Midbrain (tissue), 1 donor: Measurements from ENCODE around the gene CARD19.

Source experiments
- DNase-seq: peaks from one replicate; lab custom pipeline; 2025; lab: John Stamatoyannopoulos, UW

The CARD19 gene, protein sequence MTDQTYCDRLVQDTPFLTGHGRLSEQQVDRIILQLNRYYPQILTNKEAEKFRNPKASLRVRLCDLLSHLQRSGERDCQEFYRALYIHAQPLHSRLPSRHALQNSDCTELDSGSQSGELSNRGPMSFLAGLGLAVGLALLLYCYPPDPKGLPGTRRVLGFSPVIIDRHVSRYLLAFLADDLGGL

DNA sequence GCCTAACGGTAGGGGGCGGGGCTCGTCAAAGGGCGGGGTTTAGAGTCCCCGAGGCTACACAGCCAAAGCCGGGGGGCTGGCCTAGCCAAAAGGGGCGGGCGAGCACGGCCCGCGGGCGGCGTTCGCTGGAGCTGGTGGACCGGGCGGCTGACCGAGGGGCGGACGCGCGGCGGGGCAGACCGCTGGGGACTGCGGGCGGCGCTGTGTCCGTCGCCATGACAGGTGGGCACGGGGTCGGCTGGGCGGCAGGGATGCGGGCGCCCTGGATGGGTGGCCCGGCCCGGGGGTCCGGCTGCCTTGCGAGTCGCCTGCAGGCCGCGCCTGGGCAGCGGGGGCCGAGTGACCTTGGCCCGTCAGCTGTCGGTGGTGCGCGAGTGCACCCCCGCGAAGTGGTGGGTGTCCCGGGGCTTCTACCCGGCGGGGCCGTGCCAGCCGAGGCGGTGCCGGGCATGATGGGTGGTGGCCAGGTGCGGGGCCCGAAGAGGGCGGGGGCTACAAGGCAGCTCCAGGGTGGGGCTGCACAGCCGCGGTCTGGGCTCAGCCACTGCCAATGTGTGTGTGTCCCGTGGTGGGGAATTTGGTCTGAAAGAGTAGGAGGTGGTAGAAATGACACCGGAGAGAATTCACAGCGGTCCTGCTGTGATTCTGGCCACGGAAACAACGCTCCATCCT lies at the start of gene CARD19:
CARD19 (plus strand) TSS at position 87 of the 672 bp plus-strand sequence; CDS start at position 216, 129 bp downstream.
- peak; percentile 34 for DNase-seq

DNA sequence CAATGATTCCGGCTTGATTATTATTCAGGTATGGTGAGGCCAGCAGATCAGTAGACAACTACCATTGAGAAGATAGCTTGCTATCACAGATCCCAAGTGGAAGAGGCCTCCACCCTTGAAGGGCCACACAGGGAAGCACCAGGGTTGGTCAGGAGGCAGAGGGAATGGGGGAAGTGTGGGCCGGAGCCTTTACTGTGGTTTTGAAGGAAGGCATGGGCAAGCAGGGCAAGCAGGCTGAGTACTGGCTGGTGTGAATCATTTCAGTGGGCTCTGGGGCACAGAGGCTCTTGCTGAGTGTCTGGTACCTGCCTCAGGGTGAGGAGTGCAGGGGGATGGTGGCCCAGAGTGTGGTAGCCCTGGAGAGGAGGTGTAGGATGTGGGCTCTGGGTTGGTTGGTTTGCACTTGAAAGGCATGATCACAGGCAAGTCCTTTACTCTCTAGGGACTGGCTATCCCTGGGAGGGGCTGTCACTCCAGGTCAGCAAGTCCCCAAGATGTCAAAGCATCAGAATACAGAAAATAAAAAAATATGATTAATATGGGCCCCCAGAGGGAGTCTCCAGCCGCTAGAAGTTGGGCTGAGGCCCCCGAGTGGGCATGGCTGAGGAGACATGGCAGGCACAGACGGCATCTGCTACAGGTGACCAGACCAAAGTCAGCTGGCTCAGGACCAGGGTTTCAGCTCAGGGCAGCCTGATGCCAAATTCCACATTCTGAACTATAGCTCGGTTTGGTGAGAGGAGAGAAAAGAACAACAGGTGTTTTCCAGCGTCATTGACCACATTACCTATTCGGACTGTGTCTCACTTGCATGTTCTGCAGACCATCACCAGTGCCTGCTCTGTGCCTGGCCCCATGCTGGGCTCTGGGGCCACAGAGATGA lies 47.2 kb upstream of the CARD19 start:
- DNase-seq, result no peak

DNA sequence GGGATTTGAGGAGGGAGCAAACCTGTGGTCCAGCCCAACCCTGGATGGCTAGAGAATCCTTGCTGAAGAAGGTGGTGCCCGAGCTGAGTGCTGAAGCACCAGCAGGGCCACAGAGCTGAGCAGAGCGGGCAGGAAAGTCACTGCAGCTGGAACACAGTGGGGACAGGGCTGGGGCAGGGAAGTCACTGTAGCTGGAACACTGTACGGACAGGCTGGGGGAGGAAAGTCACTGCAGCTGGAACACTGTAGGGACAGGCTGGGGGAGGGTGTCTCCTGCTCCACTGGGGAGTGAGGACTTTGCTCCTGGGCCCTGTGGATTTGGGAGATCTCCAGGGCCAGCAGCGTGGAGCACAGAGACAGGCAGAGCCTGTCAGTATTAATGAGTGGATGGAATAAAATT lies 46.5 kb upstream of the CARD19 start:
- no peak for DNase-seq

DNA sequence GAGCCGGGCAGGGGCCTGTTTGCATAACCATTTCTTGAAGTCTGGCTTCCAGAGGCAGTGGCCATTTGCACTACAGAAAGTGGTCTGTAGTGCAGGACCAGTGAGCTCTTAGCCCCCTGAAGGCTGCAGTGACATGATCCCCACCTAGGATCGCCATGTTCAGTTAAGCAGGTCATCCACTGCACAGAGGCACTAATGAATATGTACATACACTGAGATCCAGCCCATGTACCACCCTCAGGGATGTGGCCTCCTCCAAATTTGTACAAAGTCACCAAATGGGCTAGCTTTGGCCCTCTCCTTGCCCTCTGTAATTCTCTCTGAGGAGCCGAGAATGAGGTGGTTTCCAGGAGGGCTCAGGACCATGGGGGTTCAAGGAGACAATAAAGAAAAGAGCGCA lies 45.8 kb upstream of the CARD19 start:
- no peak for DNase-seq

DNA sequence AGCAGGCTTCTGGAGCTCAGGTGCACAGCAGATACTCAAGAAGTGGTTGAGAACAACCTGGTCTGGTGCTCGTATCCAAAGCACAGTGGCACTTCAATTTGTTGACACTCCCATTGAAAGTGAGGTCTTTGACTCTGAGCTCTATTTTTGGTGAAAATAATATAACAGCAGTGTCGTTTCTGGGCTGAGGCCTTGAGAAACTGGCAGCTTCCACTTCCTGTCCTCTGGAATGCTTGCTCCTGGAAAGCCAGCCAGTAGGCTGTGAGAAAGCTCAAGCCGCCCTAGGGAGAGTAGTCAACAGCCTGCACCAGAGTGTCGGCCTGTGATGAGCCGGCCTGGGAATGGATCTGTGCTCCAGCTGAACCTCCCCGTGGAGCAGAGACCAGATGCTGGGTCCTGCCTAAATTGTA lies 44.3 kb upstream of the CARD19 start:
- no peak for DNase-seq

DNA sequence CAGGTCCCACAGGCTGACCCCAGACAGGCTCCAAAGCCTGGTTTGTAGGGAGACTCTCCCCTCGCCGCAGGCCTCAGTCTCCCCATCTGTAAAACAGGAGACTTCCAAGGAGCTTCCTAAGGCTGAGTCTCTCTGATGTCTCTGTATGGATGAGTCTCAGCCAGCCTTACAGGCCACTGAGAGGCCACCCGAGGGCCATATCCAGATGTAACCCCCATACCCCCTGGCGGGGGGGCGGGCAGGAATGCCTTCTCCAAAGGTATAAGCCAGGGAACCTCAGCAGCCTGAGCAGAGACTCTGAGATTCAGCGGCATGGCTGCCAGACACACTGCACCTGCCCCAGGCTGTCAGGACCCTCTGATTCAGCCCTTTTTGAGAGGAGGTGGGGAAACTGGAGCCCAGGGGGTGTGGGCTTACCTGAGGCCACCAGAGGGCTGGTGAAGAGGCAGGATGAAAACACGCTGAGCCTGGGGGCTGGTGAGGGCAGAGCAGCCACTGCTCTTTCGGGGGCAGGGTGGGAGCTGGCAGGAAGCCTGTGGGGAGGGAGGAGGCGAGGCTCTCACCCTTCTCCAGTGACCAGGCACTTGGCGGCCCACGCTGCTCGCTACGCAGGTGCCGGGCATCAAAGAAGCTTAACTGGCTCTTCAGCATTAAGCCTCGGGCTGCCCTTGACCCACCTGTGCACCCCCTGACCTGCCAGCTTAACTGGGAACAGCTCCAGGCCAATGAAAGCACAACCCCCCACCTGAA lies 43.1 kb upstream of the CARD19 start:
- no peak for DNase-seq

DNA sequence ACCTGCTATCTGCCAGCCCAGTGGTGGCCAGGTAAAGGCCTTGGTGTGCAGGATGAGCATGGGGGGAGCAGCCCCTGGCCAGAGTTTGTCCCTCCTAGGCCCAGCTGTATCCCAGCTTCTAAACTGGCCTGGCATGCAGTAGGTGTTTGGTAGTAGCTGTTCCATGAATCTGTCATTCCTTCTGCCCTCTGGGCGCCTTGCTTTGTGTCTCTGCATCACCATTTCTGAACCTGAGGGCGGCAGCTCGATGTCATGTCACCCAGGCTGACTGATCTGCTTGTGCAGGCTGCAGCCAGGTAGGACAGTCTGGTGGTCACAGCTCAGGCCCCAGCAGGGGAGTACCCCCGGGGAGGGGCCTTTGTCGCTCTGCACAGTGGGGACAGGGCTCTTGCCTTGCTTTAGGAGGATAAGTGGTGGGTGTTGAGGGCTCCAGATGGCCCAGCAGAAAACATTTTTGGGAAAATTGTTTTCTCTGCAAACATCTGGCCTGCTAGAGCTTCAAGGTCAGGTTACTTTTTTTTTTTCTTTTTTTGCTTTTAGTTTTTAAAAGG lies 42.2 kb upstream of the CARD19 start:
- DNase-seq, result no peak

DNA sequence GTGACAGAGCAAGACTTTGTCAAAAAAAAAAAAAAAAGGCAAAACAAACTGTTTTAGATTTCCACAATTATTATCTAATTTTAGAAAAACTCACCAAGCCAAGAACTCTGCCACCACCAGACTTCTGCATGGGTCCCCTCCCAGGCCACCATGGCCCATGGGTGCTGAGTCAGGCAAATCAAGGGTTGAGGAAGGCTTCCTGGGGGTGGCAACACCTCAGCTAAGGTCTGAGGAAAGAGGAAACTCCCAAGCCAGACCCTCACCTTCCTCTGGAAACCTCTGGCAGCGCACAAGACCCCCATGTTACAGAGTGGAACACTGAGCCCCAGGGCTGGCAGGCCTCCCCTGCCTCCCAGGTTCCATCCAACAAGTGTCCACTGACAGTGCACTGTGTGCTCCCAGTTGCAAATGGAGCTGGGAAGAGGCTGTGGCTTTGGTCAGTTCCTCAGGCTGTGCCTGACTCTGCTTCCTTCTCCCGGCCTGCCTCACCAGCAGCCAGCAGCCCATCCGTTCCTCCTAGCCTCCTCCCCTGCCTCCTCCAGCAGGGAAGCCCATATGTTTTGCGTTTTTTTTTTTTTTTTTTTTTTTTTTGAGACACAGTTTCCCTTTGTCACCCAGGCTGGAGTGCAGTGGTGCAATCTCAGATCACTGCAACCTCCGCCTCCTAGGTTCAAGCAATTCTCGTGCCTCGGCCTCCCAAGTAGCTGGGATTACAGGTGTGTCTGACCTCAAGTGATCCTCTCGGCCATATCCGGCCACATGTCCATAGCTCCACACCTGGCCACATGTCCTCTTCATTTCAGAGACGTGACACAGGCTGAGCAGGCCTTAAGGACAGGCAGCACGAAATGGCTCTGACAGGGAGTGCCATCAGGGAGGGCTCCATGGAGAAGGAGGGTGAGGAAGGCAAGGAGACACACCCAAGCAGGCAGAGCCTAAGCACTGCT lies 41.0 kb upstream of the CARD19 start:
- DNase-seq, result no peak

DNA sequence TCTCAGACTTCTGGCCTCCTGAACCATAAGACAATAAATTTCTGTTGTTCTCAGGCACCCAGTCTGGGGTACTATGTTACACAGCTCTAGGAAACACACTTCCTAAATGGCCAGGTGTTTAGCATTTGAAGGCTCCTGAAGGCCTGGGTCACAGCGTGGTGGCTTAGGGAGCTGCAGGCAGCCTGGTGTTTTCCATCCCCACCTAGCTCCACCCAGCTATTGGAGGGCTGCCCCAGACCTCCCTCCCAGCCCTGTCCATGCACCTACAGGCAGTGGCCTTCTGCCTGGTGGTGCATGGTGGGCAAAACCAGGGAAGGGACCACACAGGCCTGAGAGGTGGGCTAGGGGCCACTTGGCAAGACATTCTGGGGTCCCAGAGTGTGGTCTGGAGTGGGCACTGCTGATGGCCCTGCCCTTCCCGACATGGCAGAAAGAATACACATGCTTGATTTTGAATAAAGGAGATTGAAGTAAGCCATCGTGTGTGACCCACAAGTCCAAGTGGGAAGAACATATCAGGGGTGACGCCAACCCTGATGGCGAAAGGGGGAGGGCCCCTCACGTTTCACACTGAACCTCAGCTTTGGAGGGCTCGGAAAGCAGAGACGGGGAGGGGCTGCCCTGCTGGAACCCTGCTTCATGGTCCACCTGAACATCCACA lies 38.8 kb upstream of the CARD19 start:
- no peak for DNase-seq

DNA sequence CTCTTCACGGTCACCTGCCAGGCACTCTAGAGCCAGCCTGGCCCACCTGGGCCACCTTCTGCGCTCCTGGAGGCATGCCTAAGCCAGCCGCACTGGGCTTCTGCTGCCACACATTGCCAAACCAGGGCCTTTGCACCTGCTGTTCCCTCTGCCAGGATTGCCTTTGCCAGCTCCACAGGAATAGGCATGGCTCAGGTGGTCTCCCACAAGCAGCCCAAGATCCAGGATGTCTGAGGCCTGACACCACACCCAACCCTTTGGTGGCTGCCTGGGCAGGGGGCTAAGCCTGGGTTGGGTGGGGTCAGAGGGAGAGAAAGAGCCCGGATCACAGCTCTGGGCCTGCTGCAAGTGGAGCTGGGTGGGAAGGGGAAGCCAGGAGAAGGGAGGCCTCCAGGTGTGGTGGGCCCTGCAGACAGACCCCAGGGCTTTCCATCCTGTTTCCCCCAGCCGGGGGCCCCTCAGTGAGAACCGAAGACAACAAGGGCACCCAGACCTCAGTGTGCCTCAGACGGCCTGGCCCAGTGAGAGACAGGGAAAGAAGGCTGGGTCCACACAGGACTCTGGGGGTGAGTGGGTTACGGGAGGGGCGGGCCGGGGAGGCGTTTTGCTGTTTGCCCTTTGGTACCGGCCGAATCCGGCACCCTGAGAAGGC lies 38.2 kb upstream of the CARD19 start:
- DNase-seq, result no peak

DNA sequence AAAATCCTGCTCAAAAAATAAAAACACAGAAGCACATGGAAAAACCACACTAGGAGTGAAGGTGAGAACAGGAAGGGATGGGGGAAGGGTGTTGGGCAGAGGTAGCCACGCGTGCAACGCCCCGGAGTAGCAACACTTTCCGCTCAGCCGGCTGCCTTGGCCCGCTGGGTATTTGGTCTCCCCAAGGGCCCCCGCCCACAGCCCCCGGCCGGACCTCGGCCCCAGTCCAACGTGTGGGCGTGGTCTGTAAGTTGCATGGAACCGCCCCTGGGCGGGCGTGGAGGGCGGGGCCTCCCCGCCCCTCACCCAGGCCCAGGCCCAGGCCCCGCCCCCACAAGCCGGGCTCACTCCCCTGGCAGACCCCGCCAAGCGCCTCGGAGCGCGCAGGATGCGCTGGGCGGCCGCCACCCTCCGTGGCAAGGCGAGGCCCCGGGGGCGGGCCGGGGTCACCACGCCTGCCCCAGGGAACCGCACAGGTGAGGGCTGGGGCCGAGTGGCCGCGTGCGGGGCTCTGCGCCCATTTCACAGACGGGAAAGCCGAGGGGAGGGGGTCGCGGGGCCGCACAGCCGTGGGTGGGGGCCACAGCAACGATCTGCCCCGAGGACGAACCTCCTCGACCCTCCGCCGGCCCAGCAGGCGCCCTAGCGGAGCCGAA lies 37.5 kb upstream of the CARD19 start, which contains the start of gene SUSD3:
SUSD3 (plus strand) TSS at position 347 of the 656 bp plus-strand sequence; CDS start at position 389, 42 bp downstream.
- DNase-seq, result no peak

DNA sequence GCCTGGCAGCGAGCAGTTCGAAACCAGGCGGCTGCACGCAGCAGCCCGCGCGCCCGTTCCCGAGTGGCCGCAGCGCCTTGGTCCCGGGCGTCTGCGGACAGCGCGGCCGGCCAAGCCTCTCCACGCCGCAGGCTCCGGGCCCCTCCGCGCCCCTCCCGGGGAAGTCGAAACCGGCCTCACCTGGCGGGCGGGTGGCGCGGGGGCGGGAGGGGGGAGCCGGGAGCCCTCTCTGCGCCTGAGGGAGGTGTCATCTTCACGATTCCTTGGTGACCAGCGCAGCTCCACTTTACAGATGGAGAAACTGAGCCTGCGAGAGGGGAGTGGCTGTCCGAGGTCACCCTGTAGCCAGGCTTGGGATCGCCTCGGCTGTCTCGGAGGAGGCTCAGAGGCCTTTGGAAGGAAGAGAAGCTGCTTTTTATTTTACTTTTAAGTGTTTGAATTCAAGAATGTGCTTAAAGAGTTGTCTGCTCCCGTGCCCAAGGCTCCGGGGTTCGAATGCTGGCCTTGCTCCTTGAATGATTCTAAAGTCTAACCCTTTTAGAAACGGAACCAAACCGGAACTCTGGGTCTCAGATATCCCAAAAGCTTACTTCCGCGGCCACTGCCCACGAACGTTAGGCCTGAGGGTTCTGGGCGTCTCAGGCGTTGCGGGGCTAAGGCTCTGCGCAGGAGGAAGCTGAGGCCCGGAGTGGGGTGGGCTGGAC lies 36.9 kb upstream of the CARD19 start:
- no peak for DNase-seq

DNA sequence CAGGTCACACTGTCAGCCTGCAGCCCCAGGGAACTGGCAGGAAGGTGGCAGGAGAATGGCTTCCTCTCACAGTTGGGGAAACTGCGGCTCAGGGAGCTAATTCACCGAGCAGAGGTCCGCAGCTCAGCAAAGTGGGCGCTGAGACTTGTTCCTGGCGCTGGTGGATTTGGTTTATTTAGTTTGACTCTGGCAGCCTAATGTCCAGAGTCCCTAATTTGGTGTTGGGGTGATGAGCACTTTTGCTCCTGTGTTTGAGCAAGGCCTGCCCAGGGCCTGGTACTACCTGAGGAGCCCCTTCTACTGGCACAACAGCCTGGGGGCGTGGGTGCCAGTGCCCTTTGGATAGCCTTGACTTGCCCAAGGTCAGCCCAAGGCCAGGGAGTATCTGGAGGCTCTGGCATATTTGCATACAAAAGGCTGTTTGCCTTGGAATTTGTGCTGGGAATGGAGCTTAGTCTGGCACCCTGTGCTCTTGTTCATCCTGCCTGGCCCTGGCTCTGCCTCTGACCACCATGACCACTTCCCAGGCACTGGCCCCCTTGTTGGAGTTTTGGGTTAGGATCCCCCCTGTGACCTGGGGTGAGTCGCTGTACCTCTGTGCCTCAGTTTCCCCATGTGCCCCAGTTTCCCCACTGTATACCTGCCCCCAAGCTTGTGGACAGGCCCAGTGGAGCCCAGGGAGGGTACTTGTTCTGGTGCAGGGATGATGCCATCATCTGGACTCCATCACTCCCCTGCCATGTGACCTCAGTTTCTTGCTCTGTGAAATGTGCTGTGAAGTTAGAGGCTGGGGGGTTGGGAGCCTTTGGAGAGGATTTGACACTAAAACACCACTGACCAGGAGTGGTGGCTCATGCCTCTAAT lies 36.1 kb upstream of the CARD19 start:
- DNase-seq, result no peak

DNA sequence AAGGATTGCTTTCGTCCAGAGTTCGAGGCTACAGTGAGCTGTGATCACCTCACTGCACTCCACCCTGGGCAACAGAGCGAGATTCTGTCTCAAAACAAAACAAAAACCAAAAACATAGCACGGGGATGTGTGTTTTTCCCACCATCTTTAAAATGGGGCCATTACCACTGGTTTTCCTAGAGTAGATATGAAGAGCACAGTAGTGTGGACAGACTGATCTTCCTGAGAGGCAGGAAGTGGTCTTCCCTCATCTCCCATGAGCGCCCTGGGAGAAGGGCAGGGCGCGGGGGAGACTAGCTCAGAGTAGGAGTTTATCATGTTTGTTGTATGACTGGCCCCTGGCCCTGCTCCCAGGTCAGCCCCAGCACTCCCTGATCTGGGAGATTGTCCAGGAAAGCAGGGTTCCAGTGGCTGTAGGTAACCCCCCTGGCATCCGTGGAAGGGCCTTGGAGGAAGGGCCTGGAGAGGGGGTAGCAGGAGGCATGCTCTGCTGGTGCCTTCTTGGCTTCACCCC lies 35.2 kb upstream of the CARD19 start:
- DNase-seq, result no peak

DNA sequence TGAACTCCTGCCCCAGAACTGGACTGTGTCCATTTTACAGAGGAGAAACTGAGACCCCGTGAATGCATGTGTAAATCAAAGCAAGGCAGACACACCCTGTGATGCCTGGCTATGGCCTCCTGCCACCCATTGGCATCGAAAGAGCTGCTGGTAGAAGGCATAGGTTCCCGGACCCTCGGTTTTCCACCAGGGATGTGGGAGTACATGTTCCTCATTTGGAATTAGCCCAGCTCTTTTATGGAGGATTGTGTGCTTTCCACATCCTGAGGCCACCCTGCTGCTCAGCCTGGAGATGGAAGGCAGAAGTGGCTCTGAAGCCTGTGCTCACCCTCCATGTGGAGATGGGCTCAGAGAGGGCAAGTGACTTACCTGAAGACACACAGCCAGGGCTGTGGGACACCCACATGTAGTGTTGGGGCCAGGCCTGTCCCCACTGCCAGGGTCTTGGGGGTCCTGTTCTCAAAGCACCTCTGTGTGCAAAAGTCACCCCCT lies 34.7 kb upstream of the CARD19 start:
- no peak for DNase-seq

DNA sequence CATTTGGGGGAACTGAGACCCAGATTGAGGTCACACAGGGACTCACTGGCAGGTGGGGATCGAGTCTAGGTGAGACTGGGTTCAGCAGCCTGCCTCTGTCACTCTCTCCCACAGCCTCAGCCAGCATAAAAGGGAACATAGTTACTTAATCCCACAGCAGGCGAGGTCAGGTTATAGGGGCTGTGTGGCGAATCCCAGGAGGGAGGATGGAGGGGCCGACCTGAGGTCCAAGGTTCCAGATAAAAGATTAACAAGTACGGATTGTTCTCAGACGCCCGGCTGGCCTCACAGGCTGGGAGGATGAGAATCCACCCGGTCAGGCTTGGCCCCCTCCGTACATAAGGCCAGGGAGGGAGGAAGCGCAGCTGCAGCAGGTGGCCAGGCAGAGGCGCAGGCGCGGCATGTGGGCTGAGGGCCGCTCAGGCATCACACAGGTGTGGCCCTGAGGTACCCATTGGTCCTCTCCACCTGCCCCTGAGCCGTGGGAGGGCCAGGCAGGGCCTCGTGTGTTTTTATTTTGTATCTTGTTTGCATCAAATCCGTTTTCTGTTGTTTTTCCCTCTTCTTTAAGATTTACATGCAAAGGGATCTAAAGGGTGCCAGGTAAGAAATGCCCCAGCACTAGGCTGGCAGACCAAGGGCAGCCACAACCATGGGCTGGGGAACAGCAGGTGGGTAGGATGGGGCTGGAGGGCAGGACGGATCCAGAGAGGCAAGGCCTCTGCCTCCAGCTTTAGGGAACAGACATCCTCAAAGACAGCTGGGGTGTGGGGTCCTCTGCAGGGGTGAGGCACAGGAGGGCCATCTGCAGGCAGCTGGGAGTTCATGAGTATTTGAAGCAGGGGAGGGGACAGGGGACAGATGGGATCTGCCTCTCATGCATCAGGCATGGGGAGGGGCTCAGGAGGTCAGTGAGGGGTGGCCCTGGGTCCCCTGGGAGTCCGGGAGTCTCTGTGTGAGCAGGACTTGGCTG lies 33.9 kb upstream of the CARD19 start:
- no peak for DNase-seq
